ENCODE results near the gene ZNF627. TPM values are rescaled to one million over a fixed set of nuclear protein-coding genes. Genes with fewer than 3 reads are reported as not detected.

Gene ZNF627
- total RNA-seq = 1 to 10 TPM; 6.1 to 6.5 TPM

DNA sequence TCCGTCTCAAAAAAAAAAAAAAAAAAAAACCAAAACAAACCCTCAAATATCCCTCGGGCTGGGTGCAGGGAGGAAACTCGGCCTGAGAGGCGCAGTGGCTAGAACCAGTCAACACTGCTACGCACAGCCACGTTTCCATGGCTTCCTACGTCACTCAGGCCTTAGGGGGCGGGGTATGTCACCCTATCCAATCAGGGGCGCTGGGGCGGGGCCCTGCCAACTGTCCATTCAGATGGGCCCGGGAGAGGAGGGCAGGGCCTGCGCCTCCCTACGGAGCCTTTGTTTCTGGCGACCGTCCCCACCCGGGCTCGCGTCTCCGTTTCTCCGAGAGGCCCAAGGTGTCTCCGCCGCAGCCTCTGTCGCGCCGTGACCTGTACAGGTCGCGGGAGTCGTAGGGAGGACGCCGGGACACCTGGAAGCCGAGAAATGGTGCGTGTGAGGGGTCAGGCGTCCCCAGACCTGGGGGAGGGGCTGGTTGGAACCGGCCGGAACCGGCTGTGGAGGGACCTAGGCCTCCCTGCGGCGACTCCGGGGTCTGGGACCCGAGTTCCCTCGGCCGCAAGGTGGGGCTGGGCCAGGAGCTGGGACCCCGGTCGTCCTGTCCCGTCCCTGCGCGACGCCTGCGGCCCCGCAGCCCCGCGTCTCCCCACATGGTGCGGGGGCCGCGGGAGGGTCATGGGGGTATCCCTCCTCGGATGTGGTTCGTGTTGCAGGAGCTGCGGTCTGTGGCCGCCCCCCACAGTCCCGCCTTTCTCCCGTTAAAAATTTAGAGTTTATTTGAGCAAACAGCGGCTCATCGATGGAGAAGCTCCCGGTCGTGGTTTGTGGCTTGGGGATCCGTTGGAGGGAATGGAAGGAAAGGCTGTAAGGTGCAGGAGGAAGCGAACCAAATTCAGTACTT lies at the start of gene ZNF627:
Gene ZNF627 (plus strand): TSS at position 282 of the 901 bp plus-strand sequence. CDS start 145 bp downstream, at position 427.
- H3K36me3 Mint-ChIP-seq (ENCODE audit: low read depth) = peaks cover 12% of the 10 kb centered on the region
- H3K27me3 Mint-ChIP-seq = no peaks in the 10 kb centered on the region
- DNase-seq = peak; percentile 100
- CTCF ChIA-PET = interaction anchor here (0.9 kb wide), 3 partner anchors 9 to 223 kb away, joined by 3 read pairs; partner anchors contain the start of gene SWSAP1
- no peaks in the 10 kb centered on the region for H3K9me3 Mint-ChIP-seq
- intact Hi-C loops (cut with micrococcal nuclease) = loop anchor here (5.0 kb wide), 1 partner anchor 70 kb away; the partner anchor contains the start of gene ECSIT
- TF ChIP-seq, protein P1, sequence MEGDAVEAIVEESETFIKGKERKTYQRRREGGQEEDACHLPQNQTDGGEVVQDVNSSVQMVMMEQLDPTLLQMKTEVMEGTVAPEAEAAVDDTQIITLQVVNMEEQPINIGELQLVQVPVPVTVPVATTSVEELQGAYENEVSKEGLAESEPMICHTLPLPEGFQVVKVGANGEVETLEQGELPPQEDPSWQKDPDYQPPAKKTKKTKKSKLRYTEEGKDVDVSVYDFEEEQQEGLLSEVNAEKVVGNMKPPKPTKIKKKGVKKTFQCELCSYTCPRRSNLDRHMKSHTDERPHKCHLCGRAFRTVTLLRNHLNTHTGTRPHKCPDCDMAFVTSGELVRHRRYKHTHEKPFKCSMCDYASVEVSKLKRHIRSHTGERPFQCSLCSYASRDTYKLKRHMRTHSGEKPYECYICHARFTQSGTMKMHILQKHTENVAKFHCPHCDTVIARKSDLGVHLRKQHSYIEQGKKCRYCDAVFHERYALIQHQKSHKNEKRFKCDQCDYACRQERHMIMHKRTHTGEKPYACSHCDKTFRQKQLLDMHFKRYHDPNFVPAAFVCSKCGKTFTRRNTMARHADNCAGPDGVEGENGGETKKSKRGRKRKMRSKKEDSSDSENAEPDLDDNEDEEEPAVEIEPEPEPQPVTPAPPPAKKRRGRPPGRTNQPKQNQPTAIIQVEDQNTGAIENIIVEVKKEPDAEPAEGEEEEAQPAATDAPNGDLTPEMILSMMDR (IDR thresholded peaks at IDR 0.05) = peak; percentile 5
- POLR2A ChIA-PET = interaction anchor here (0.5 to 1.2 kb wide), 5 partner anchors 15 to 70 kb away, joined by 3 to 6 read pairs (median 3); no protein-coding TSS in a partner anchor
- peak within 1 kb of the TSS; percentile 88 for H3K4me3 Mint-ChIP-seq
- peak; percentile 100 for ATAC-seq
- peak within 1 kb of the TSS; percentile 89 for H3K27ac Mint-ChIP-seq
- peaks cover 30% of the 10 kb centered on the region for H3K4me1 Mint-ChIP-seq (ENCODE audit: low read depth)

DNA sequence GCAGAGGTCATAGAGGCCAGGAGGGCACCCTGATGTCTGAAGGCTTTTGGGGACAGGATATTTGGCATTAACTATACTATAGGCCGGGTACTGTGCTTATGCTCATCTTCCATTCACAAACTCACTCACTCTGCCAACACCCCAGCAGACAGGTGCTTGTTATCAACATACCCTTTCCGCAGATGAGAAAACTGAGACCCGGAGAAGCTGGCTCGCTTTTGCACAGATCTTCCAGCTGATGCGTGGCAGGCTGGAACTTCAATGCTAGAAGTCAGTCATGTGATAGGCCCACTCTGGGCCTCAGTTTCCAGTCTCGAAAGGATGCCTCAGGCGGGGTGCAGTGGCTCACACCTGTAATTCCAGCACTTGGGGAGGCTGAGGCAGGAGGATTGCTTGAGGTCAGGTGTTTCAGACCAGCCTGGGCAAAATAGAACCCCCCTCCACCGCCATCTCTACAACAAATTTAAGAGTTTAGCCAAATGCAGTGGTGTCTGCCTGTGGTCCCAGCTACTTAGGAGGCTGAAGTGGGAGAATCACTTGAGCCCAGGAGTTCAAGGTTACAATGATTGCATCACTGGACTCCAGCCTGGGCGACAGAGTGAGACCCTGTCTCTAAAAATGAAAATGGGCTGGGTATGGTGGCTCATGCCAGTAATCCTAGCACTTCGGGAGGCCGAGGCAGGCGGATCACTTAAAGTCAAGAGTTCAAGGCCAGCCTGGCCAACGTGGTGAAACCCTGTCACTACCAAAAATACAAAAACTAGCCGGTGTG lies 49.2 kb upstream of the ZNF627 start:
- ATAC-seq (no peak), DNase-seq (no peak)
- H3K4me3 Mint-ChIP-seq = no peak overlapping the region
- no peaks in the 10 kb centered on the region for H3K36me3 Mint-ChIP-seq (ENCODE audit: low read depth)
- TF ChIP-seq, protein P1 (IDR thresholded peaks at IDR 0.05) = no peak
- no peaks in the 10 kb centered on the region for H3K9me3 Mint-ChIP-seq
- no peak overlapping the region for H3K27ac Mint-ChIP-seq
- CTCF ChIA-PET = interaction anchor here (1.2 kb wide), 1 partner anchor 12 kb away, joined by 3 read pairs; no protein-coding TSS in a partner anchor
- POLR2A ChIA-PET = no interaction called here
- peaks cover 2% of the 10 kb centered on the region for H3K4me1 Mint-ChIP-seq (ENCODE audit: low read depth)
- intact Hi-C loops (cut with micrococcal nuclease) = no loop called here
- H3K27me3 Mint-ChIP-seq = no peaks in the 10 kb centered on the region

DNA sequence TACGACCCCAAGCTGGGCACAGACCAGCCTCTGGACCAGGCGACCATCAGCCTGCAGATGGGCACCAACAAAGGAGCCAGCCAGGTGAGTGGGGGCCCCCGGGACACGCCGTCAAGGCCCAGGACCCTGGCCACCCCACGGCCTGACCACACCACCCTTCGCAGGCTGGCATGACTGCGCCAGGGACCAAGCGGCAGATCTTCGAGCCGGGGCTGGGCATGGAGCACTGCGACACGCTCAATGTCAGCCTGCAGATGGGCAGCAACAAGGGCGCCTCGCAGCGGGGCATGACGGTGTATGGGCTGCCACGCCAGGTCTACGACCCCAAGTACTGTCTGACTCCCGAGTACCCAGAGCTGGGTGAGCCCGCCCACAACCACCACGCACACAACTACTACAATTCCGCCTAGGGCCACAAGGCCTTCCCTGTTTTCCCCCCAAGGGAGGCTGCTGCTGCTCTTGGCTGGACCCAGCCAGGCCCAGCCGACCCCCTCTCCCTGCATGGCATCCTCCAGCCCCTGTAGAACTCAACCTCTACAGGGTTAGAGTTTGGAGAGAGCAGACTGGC lies 47.8 kb upstream of the ZNF627 start:
- Mint-ChIP-seq H3K4me1 (ENCODE audit: low read depth) (peaks cover 11% of the 10 kb centered on the region), H3K27me3 (no peaks in the 10 kb centered on the region), H3K4me3 (no peak overlapping the region), H3K36me3 (ENCODE audit: low read depth) (peaks cover 8% of the 10 kb centered on the region), H3K27ac (no peak overlapping the region), H3K9me3 (no peaks in the 10 kb centered on the region)
- POLR2A ChIA-PET = interaction anchor here (2.0 kb wide), 1 partner anchor 31 kb away, joined by 5 read pairs; no protein-coding TSS in a partner anchor
- ATAC-seq (no peak), DNase-seq (no peak)
- TF ChIP-seq, protein P1 (IDR thresholded peaks at IDR 0.05) = no peak
- intact Hi-C loops (cut with micrococcal nuclease) = no loop called here
- CTCF ChIA-PET = interaction anchor here (1.2 kb wide), 1 partner anchor 13 kb away, joined by 3 read pairs; no protein-coding TSS in a partner anchor

DNA sequence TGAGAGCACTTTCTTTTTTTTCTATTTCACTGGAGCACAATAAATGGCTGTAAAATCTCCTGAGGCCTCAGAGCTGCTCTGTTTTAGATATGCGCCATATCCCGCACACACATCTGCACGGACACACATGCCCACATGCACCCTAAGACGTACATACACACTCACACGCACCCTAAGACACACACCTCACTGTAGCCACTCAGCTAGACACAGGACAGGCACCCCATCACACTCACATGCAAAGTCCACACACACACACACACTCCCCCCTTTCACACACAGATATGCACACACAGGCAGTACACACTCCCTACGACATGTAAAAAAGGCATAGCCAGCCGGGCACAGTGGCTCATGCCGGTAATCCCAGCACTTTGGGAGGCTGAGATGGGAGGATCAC lies 47.0 kb upstream of the ZNF627 start:
- ATAC-seq (no peak), DNase-seq (no peak)
- peaks cover 12% of the 10 kb centered on the region for H3K4me1 Mint-ChIP-seq (ENCODE audit: low read depth)
- CTCF ChIA-PET = no interaction called here
- H3K9me3 Mint-ChIP-seq = no peaks in the 10 kb centered on the region
- H3K27ac Mint-ChIP-seq = no peak overlapping the region
- TF ChIP-seq, protein P1 (IDR thresholded peaks at IDR 0.05) = no peak
- POLR2A ChIA-PET = interaction anchor here (2.0 kb wide), 1 partner anchor 30 kb away, joined by 5 read pairs; no protein-coding TSS in a partner anchor
- peaks cover 10% of the 10 kb centered on the region for H3K36me3 Mint-ChIP-seq (ENCODE audit: low read depth)
- no peaks in the 10 kb centered on the region for H3K27me3 Mint-ChIP-seq
- intact Hi-C loops (cut with micrococcal nuclease) = no loop called here
- H3K4me3 Mint-ChIP-seq = no peak overlapping the region
